SIG-M5 treated with dmso at 0.1 percent for 504 hours (cell line): ENCODE data around the gene SS18L1.

ENCODE experiments used
- DNase-seq: peaks from one replicate; lab custom pipeline; 2025; ENCODE audit not compliant: unreplicated experiment; lab: John Stamatoyannopoulos, UW

SS18L1 gene

DNA sequence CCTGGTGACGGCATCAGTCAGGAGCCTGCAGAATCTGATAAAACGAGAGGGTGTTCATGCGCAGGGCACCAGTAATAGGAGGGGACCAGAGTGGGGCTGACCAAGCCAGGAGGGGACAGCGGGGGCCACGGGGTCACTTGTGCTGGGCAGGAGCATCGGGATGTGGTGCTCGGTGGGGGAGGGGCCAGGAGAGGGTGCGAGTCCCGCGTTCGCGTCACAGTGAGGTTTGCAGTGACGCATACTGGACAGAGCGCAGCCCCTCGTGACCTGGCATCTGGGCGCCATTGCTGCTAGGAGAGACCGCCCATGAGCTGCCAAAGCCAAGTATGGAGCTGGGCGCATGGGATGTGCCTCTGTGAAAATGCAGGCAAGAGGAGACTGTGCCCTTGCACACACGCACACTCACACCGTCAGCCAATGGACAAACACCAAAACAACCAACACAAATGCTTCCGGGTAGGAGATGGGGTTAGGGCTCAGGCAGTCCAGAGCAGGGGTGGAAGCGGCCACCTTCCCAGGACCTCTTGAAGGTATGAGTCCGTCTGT lies 25.4 kb downstream of the SS18L1 start:
- DNase-seq, result no peak

DNA sequence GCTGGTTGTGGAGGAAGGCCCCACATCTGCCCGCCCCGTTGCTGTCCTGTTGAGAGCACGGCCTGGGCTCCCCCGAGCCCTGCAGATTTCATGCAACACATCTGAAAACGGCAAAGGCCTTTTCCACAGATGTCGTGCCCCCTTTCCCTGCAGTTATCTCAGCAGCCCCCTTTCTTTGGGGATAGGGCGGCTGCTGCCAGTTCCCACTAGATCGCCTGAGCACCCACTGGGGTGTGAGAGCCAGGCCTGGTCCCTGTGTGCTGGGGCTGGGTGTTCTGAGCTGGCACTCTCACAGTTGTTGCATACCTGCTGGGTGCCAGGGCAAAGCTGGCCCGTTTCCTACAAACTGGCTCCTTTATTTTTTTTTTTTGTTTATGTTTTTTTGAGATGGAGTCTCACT lies 27.0 kb downstream of the SS18L1 start:
- no peak for DNase-seq

DNA sequence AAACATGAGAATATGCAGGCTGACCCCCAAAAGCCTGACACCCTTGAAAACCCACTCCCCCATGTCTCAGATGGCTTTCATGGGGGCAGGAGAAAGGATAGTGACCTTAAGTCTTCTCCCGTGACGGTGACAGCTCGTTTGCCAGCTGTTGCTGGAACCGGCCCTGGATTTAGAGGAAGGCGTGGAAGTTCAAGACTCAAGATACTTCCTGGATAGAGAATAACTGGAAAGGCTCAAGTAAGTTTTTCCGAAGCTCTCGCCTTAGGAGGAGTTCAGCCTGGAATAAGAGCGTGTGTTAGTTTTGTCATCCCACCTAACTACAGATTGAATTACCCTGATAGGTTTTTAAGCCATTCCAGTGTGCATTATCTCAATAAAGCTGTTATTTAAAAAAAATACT lies 27.7 kb downstream of the SS18L1 start:
- no peak for DNase-seq

DNA sequence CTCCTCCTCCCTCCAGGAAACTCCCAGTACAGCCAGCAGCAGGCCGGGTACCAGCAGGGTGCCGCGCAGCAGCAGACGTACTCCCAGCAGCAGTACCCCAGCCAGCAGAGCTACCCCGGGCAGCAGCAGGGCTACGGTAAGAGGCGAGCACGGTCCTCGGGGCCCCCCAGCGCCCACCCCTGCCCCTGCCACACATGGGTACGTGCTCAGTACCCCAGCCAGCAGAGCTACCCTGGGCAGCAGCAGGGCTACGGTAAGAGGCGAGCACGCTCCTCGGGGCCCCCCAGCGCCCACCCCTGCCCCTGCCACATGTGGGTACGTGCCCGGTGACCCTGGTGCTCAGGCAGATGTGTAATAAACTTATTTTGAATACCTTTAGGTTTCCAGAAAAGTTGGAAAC lies 29.1 kb downstream of the SS18L1 start:
- DNase-seq, result no peak

DNA sequence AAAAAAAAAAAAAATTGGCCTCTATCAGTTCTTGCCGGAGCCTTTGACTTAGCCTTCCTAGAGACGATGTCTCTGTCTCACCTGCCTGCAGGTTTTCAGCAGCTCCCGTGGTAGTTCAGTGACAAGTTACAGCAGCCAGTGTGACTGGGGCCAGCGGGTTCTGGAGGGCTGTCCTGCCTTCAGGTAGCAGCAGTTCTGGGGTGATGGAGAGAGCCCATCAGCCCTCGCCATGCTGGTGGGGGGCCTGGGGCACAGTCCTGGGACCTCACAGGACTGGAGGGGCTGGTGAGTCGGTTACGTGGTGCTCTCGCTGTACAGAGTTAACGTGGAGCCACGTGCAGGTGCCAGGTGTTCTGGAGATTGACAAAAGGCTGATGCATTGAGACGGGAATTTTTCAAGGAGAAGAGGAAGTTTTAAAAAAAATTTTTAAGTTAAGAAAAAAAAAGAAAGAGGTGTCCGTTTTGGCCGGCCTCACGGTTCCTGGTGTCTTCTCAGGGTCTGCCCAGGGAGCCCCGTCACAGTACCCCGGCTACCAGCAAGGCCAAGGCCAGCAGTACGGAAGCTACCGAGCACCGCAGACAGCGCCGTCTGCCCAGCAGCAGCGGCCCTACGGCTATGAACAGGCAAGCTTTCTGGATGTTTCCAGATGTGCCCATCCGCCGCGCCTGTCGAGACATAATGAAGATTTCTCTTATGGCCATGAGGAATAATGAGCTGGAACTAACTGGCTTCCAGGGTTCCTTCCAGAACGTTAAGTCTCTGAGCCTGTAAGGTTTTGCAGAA lies 30.6 kb downstream of the SS18L1 start:
- DNase-seq, result no peak

DNA sequence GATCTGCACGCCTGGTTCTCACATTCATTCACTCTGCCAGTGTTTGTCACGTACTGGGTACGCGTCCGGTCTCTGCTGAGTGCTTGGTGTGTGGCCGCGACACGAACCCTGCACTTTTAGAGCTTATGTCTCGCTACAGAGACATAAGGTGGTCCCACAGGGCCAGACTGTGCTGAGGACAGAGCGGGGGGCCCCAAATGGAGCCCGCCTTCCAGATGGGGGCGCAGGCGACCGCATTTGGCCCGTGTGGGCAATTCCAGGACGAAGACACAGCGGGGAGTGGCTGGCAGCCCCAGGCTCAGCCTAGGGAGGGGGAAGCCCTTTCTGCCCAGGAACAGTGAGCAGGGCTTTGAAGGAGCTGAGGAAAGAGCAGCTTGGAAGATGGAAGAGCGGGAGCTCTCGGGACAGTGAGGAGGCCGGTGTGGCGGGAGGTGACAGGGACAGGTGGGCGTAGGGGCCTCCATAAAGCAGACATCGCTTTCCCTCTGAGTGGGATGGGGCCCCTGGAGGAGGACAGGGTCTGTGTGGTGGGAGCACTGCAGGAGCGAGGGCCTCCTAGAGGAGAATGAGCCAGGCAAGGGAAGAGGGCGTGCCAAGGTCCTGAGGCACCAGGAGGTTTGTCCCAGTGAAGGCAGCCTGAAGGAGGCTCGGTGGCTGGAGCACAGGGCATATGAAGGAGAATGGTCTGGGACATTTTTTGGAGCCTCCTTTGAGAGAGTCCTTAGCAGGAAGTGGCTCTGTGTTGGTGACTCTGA lies 31.5 kb downstream of the SS18L1 start:
- no peak for DNase-seq

DNA sequence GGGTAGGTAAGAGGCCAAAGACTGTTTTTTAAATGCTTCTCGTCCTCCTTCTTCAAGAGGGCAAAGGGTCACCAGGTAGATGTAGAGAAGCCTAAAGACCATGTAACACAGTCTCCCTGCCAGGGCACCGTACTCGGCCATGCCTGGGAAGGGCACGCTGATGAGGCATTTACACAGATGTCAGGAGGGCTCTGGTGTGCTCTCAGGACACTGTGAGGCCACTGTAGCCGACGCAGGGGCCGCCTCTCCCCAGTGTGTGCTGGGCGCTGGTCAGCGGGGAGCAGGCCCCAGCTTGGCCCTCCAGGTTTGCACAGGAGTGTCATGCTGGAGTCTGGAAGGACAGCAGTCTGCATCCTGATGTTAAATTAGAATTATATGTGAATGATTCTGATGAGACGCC lies 32.1 kb downstream of the SS18L1 start:
- no peak for DNase-seq

DNA sequence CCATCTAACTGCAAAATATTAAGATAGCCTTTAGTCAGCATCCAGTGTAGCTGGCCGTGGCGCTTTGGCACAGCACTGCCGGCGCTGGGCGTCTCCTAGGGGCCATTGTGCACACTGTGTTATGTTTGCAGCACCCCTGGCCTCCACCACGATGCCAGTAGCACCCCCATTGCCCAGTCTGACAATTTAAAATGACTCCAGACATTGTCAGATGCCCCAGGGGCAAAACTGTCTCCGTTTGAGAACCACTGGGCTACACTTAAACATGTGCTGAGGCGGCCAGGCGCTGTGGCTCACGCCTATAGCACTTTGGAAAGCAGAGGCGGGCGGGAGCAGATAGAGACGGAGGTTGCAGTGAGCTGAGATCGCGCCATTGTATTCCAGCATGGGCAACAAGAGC lies 33.3 kb downstream of the SS18L1 start:
- DNase-seq, result no peak

DNA sequence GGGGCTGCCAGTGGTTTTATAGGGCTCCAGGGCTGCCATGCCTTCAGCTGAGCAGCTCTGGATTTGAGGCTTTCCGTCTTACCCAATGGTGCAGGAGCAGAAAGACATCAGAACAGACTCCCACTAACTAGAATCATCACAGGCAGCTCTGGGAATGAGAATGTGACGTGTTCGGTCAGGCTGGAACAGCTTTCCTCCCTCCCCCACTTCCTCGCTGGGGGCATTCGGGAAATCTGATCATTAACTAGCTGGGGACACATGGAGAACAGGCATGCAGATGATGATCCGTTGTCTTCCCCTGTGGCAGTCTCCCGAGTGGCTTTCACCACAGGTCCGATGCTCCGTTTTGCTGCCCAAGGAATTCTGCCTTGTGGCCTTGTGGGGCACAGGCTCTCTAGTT lies 33.7 kb downstream of the SS18L1 start:
- DNase-seq, result no peak

DNA sequence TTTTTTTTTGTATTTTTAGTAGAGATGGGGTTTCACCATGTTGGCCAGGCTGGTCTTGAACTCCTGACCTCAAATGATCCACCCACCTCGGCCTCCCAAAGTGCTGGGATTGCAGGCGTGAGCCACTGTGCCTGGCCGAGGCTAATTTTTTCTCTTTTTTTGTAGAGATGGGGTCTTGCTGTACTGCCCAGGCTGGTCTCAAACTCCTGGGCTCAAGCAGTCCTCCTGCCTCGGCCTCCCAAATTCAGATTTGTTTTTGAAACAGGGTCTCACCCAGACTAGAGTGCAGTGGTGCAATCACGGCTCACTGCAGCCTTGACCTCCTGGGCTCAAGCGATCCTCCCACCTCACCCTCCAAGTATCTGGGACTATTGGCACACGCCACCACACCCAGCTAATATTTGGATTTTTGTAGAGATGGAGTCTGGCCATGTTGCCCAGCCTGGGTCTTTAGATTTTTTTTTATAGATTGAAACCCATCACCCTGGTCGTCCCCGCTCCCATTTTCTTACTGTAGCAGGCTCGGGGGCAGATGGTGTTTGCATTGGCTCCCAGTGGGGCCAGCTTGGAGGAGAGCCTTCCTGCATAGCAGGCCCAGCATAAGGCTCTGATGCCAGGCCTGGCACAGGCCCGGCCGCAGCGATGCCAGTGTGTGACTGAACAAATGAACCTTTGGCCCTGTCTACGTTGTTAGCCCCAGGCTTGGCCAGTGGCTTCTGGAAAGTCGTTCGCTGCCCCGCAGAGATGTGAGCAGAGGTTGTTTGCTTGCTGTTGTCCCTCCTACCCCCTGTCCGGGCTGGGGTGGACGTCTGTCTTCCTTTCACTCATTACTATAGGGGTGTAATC lies 35.0 kb downstream of the SS18L1 start:
- DNase-seq, result no peak

DNA sequence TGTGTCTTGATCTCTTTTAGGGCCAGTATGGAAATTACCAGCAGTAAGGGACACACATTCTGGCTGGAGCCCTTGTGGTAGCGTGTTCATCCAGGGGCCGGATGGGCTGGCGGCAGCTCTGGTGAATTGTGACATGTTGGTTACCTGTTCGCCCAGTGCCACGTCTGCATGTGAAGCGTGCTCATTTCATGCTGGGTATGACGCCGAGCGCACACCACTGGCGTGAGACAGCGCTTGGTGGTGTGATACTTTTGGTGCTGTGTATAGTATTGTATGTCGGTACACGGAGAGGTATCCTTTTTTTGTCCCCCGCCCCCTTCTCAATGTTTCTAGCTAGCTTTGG lies 35.6 kb downstream of the SS18L1 start:
- no peak for DNase-seq

DNA sequence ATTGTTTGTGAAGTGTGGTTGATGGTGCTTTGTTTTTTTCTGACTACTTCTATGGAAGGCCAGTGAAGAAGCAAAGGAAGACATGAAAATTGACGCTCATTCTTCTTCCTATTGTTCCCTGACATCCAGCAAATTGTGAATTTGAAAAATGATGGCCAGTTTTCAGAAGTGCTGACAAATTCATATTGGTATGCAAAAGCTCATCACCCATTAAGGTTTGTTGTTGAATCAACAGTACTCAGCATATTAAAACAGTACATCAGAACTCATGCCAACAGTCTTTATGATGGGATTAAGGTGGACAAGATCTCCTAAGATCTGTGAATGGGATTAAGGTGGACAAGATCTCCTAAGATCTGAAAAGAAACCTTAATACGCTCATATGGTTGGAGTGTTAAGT lies 38.2 kb downstream of the SS18L1 start:
- no peak for DNase-seq

DNA sequence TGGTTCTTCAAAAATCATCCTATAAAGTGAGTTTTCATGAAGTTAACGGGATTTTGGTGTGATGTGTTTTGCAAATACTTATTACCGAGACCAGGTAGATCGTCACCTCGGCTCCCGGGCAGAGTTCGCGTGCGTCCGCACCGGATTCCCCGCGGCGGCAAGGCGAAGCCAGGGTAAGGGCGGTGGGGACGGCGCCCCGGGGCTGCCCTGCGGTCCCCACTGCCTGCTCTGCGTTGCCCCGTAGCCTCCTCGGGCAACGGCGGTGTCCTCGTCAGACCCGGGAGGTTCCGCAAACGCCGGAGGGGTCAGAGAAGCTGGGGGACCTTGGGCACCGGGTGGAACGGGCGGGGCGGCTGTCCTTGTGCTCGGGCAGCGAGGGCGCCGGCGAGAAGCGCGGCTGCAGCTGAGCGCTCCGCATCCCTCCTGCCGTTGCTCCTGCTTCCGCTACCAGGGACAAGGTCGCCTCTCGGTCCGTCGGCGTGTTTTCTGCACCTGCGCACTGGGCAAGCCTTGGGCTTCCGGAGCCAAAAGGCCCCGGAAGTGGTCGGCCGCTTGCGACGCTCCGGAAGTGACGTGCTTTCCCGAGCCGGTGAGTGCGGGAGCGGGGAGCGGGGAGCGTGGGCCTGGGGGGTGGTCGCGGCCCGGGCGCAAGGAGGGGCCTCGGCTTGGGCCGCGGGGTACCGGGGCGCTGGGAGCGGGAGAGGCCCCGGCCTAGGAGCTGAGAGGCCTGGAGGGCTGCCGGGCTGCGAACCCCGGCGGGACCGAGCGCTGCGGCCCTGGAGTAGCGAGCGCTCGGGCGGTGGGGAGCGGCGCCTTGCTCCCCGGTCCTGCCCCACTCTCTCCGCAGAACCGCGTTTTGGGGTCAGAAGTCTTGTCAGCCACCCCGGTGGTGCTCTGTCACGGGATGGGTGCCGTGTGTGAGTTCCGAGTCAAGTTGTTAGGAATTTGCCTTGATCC lies 39.2 kb downstream of the SS18L1 start, which contains the start of gene MTG2:
Gene MTG2, plus strand, starts transcription at position 560 of the 957 bp plus-strand sequence. CDS start 10,393 bp downstream, outside the sequence.
- DNase-seq, result peak; percentile 97

DNA sequence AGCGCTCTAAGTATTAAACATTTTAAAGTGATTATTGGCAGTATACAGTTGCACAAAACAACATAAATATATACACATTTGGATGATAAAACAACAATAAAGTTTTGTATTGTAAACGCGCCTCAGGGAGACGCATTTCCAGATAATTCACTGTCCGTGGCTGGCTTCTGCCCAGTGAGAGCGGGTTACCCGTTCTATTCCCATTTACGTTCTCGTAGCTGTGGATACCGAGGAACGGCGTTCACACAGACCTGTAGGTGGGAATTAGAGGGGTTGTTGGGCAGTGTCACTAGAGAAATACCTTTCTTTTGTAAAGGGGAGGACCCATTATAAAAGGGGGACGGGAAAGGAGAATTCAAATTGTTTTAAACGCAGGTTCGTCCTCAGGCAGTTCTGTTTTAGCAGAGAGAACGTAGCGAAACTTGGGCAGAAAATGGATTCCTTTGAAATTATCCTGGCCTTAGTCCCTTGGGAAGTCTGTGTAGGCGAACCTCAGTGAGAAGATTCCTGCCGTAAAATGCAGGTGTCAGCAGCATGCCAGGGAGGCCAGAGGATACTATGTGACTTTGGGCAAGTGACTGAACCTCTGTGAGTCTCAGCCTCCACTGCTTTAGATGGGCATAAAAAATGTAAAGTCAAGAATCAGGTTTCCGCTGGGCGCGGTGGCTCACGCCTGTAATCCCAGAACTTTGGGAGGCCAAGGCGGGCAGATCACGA lies 40.0 kb downstream of the SS18L1 start:
- DNase-seq, result no peak

DNA sequence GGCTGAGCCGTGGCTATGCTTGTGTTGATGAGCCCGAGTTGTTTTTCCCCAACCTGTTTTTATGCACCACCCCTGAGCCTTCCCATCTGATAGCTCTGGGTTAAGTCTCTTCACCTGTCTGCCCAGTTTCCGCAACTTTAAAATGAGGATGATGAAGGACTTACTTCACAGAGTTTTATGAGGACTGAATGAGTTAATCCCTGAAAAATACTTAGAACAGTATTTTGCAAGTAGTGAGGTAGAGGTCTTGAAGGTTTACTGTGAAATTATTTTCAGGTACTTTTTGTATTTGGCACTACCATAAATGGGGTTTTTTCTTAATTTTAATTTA lies 42.5 kb downstream of the SS18L1 start:
- DNase-seq, result no peak

DNA sequence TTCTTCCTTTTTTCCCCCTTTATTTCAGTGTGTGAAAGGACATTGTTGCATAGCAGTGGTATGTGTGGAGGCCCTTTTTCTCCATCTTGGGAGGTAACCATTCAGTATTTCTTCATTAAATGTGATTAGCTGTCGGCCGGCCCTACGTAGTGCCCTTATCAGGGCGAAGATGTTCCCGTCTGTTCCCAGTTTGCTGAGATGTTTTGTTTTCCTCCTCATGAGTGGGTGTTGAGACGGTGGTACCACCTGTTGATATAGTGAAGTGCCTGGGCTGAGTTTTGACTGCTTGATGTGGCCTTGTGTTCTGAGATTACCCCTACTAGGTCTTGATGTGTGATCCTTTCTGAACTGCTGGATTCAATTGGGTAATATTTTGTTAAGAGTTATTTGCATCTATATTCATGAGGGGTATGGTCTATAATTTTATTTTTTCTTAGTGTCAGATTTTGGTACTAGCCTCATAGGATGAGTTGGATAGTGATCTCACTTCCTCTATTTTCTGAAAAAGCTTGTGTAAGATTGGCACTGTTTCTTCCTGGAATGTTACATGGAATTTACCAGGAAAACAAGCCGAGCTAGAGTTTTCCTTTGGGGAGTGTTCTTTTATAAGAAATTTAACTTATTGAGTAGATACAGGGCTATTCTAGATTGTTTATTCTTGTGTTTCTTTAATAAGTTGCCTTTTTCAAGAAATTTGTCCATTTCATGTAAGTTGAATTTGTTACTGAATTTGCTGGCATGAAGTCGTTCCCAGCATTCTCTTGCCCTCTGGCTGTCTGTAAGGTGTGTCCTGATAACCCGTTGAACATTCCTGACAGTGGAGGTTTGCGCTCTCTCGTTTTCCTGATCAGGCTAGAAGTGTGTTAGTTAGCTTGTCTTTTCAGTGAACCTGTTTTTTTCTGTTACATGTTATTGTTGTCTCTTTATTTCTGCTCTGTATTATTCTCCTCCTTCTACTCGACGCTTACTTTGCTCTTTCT lies 43.6 kb downstream of the SS18L1 start:
- no peak for DNase-seq

DNA sequence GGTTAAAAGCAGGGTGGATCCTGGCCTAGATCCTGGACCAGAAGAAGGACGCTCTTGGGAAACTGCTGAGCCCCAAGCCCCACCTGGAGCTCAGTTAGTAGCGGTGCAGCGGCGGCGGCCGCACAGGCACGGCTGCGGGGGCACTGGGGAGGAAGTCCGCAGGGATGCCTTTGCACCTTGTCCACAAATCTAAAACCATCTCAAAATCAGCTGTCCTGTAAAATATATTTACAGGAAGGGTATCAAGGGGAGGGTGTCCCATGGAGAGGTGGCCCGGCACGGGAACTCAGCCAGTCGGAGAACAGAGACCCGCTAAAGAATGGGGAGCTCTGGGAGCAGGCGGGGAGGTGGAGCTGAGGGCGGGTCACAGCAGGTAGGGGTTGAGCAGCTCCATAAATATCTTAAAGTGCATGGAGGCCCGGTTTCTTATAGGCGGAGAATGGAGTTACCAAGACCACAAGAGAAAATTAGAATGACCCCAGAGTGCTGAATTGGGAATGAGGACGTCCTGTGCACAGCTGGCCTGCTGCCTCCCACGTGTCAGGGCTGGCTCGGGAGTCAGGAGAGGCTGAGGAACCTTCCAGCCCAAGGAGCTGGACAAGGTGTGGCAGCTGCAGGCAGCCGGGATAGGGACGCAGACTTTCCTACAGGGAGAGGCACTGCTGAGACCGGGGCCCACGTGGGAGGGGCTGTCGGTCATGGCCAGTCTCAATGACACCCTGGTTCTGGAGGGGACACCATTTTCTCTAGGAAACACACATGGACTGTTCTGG lies 47.3 kb downstream of the SS18L1 start:
- DNase-seq, result no peak
